ENCODE measurements around the gene IRF2BPL. TPM values are rescaled to one million over a fixed set of nuclear protein-coding genes. Genes with fewer than 3 reads are reported as not detected.

The IRF2BPL gene
- polyA plus RNA-seq, result 10 to 100 TPM in 2 of 4 donors, 1 to 10 TPM in 2; 2.0 to 15.9 (median 8.8) TPM
- long read RNA-seq, donor 1, result 0 reads
- long read RNA-seq, donor 2, full-length matches to known transcripts, result 15 of 15 reads
- long read RNA-seq, donor 2, partial matches to known transcripts, result 0 of 15 reads
- long read RNA-seq, donor 2, other reads (novel, unspliced or antisense), result 0 of 15 reads
- long read RNA-seq, donor 3, full-length matches to known transcripts, result 53 of 53 reads
- long read RNA-seq, donor 3, partial matches to known transcripts, result 0 of 53 reads
- long read RNA-seq, donor 3, other reads (novel, unspliced or antisense), result 0 of 53 reads
- long read RNA-seq, donor 4, result 0 reads
- long read RNA-seq, donor 5, full-length matches to known transcripts, result 16 of 16 reads
- long read RNA-seq, donor 5, partial matches to known transcripts, result 0 of 16 reads
- long read RNA-seq, donor 5, other reads (novel, unspliced or antisense), result 0 of 16 reads
- long read RNA-seq, donor 6, full-length matches to known transcripts, result 49 of 49 reads
- long read RNA-seq, donor 6, partial matches to known transcripts, result 0 of 49 reads
- long read RNA-seq, donor 6, other reads (novel, unspliced or antisense), result 0 of 49 reads
- long read RNA-seq, donor 7, result 0 reads
- long read RNA-seq, donor 8, full-length matches to known transcripts, result 6 of 6 reads
- long read RNA-seq, donor 8, partial matches to known transcripts, result 0 of 6 reads
- long read RNA-seq, donor 8, other reads (novel, unspliced or antisense), result 0 of 6 reads
- long read RNA-seq, donor 9, full-length matches to known transcripts, result 12 of 12 reads
- long read RNA-seq, donor 9, partial matches to known transcripts, result 0 of 12 reads
- long read RNA-seq, donor 9, other reads (novel, unspliced or antisense), result 0 of 12 reads
- long read RNA-seq, donor 10, full-length matches to known transcripts, result 67 of 67 reads
- long read RNA-seq, donor 10, partial matches to known transcripts, result 0 of 67 reads
- long read RNA-seq, donor 10, other reads (novel, unspliced or antisense), result 0 of 67 reads

DNA sequence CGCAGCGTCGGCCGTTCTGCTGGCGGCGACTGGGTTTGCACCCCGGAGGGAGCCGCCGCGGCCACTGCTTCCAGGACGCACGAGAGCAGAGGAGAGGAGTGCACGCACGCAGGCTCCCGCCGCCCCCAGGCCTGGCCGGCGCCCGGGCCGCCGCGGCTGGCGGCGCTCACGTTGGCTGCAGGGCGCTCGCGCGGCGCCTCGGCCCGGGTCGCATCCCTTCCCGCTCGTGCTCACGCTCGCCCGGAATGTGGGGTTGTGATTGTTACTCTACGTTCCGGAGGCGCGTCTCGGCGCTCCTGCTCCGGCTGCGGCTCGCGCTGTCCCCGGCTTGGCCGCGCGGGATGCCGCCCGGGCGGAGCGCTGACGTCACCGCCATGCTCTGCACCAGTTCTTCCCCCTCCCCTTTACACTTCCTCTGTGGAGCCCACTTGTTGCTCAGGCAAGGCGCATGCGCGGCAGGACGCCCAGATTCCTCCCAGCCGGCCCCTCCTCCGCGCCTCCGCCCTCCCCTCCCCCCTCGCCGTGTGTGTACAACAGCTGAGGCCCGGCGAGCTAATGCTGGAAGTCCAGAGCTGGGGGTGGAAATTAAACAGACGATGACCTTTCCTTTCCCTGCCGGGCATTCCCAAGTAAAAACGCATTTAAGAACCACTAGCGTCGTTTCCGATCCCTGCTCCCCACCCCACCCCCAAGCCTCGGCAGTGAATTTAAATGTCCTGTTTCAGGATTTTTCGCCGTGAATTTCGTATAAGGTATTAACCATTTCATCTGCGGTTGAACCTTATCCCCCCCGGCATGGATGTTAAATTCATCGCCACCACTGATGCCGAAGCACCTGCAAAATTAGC is at the start of gene IRF2BPL:
IRF2BPL (minus strand) TSS at position 325 of the 848 bp plus-strand sequence. CDS start 916 bp downstream, outside the sequence.
- peaks cover 0 to 20% (median 2%) of the 10 kb centered on the region in 3 donors for H3K36me3 ChIP-seq (ENCODE audit: control insufficient read depth in 3 of 3, insufficient read depth in 2 of 3, low read depth in 1 of 3, low read length in 3 of 3)
- H3K9me3 ChIP-seq (ENCODE audit: control insufficient read depth in 2 of 2, insufficient read depth in 1 of 2, low read depth in 1 of 2, low read length in 1 of 2), result no peaks in the 10 kb centered on the region
- DNase-seq (peak; percentile 97 to 98), FAIRE-seq (no peak)
- peak within 1 kb of the TSS; percentile 97 to 100 (median 99) for H3K27ac ChIP-seq (ENCODE audit: low read depth in 1 of 3, low read length in 2 of 3)
- peak within 1 kb of the TSS; percentile 83 to 92 (median 86) for H3K4me3 ChIP-seq (ENCODE audit: low read depth in 1 of 3, low read length in 3 of 3)
- H3K4me1 ChIP-seq (ENCODE audit: control insufficient read depth in 3 of 3, insufficient read depth in 2 of 3, low read depth in 1 of 3, low read length in 2 of 3), result peaks cover 0 to 54% (median 13%) of the 10 kb centered on the region in 3 donors
- H3K27me3 ChIP-seq (ENCODE audit: control insufficient read depth in 3 of 3, insufficient read depth in 3 of 3, low read length in 3 of 3), result no peaks in the 10 kb centered on the region
- 1% methylated on average over 62 to 84 of the region's 84 CpGs for WGBS, 3 donors

DNA sequence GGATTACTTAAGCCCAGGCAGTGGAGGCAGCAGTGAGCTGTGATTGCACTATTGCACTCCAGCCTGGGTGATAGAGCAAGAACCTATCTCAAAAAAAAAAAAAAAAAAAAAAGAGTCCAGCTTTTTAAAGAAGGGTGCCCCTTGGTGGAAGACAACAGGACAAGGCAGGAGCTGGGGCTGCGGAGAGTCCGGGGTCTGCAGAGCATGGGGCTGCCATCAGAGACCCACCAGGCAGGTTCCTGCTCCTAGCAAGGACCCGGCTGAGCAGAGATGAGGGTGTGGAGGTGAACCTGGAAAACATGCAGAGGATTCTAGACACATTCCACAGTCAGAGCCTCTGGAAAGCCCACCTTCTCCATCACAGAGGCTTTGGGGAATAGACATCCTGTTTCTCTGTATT is 48.5 kb upstream of the IRF2BPL start:
- Histone ChIP-seq H3K4me3 (ENCODE audit: low read depth in 1 of 3, low read length in 3 of 3) (no peak overlapping the region), H3K36me3 (ENCODE audit: control insufficient read depth in 3 of 3, insufficient read depth in 2 of 3, low read depth in 1 of 3, low read length in 3 of 3) (no peaks in the 10 kb centered on the region), H3K4me1 (ENCODE audit: control insufficient read depth in 3 of 3, insufficient read depth in 2 of 3, low read depth in 1 of 3, low read length in 2 of 3) (peaks cover 0 to 9% (median 0%) of the 10 kb centered on the region in 3 donors), H3K9me3 (ENCODE audit: control insufficient read depth in 2 of 2, insufficient read depth in 1 of 2, low read depth in 1 of 2, low read length in 1 of 2) (peaks cover 0 to 9% of the 10 kb centered on the region in 2 donors), H3K27me3 (ENCODE audit: control insufficient read depth in 3 of 3, insufficient read depth in 3 of 3, low read length in 3 of 3) (no peaks in the 10 kb centered on the region), H3K27ac (ENCODE audit: low read depth in 1 of 3, low read length in 2 of 3) (peak overlapping the region in 2 of 3 donors; percentile 36 to 91)
- DNase-seq (no peak), FAIRE-seq (no peak)
- 89 to 96% (median 93%) methylated on average over 3 of the region's 3 CpGs for WGBS, 3 donors

GRCh38 chr14:77076113-77076631 is 47.7 kb upstream of the IRF2BPL start:
- DNase-seq (peak; percentile 15 to 38), FAIRE-seq (no peak)
- 36 to 61% (median 58%) methylated on average over 10 of the region's 10 CpGs for WGBS, 3 donors
- H3K36me3 ChIP-seq (ENCODE audit: control insufficient read depth in 3 of 3, insufficient read depth in 2 of 3, low read depth in 1 of 3, low read length in 3 of 3), result no peaks in the 10 kb centered on the region
- no peak overlapping the region for H3K4me3 ChIP-seq (ENCODE audit: low read depth in 1 of 3, low read length in 3 of 3)
- peak overlapping the region in 2 of 3 donors; percentile 59 to 94 for H3K27ac ChIP-seq (ENCODE audit: low read depth in 1 of 3, low read length in 2 of 3)
- peaks cover 0 to 9% (median 0%) of the 10 kb centered on the region in 3 donors for H3K4me1 ChIP-seq (ENCODE audit: control insufficient read depth in 3 of 3, insufficient read depth in 2 of 3, low read depth in 1 of 3, low read length in 2 of 3)
- H3K9me3 ChIP-seq (ENCODE audit: control insufficient read depth in 2 of 2, insufficient read depth in 1 of 2, low read depth in 1 of 2, low read length in 1 of 2), result peaks cover 0 to 9% of the 10 kb centered on the region in 2 donors
- H3K27me3 ChIP-seq (ENCODE audit: control insufficient read depth in 3 of 3, insufficient read depth in 3 of 3, low read length in 3 of 3), result no peaks in the 10 kb centered on the region

DNA sequence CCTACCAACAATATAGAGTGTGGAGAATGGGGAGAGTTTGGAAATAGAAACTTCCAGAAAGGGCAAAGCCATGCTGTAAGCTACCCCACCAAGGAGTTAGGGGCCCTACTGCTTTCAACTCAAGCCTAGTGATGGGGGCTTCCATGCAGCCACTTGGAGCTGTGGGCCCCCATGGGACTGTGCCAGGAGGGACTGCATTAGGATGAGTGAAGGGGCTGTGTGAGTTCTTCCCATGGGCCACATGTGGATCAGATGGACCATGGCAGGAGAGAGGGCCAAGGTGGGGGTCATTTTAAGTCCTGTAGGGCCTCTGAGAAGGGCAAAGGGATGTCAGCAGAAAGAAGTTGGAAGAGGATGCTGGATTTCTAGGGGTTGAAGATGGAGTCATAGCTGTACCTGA is 46.5 kb upstream of the IRF2BPL start:
- Histone ChIP-seq H3K36me3 (ENCODE audit: control insufficient read depth in 3 of 3, insufficient read depth in 2 of 3, low read depth in 1 of 3, low read length in 3 of 3) (no peaks in the 10 kb centered on the region), H3K9me3 (ENCODE audit: control insufficient read depth in 2 of 2, insufficient read depth in 1 of 2, low read depth in 1 of 2, low read length in 1 of 2) (peaks cover 0 to 3% of the 10 kb centered on the region in 2 donors), H3K4me3 (ENCODE audit: low read depth in 1 of 3, low read length in 3 of 3) (no peak overlapping the region), H3K27me3 (ENCODE audit: control insufficient read depth in 3 of 3, insufficient read depth in 3 of 3, low read length in 3 of 3) (no peaks in the 10 kb centered on the region), H3K4me1 (ENCODE audit: control insufficient read depth in 3 of 3, insufficient read depth in 2 of 3, low read depth in 1 of 3, low read length in 2 of 3) (peaks cover 0 to 9% (median 0%) of the 10 kb centered on the region in 3 donors), H3K27ac (ENCODE audit: low read depth in 1 of 3, low read length in 2 of 3) (peak overlapping the region in 1 of 3 donors; percentile 94)
- FAIRE-seq, result no peak
- DNase-seq, result no peak

DNA sequence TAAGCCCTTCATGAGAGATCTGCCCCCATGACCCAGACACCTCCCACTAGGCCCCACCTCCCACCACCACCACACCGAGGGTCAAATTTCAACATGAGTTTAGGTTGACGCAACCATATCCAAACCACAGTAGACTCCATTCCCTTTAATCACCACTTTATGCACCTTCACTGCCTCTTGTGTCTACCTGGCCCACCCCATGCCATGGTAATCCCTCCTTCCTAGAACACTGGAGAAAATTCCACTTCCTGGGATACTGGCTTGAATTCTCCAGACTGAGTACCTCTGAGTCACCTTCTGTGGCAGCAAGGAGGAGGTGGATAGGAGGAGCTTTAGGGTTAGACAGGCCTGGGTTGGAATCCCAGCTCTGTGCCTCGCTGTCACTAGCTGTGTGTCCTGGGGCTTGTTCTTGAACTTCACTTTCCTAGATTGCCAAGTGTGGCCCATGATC is 43.5 kb upstream of the IRF2BPL start:
- Histone ChIP-seq H3K4me1 (ENCODE audit: control insufficient read depth in 3 of 3, insufficient read depth in 2 of 3, low read depth in 1 of 3, low read length in 2 of 3) (peaks cover 0 to 6% (median 6%) of the 10 kb centered on the region in 3 donors), H3K9me3 (ENCODE audit: control insufficient read depth in 2 of 2, insufficient read depth in 1 of 2, low read depth in 1 of 2, low read length in 1 of 2) (no peaks in the 10 kb centered on the region), H3K27ac (ENCODE audit: low read depth in 1 of 3, low read length in 2 of 3) (no peak overlapping the region), H3K36me3 (ENCODE audit: control insufficient read depth in 3 of 3, insufficient read depth in 2 of 3, low read depth in 1 of 3, low read length in 3 of 3) (no peaks in the 10 kb centered on the region), H3K27me3 (ENCODE audit: control insufficient read depth in 3 of 3, insufficient read depth in 3 of 3, low read length in 3 of 3) (no peaks in the 10 kb centered on the region), H3K4me3 (ENCODE audit: low read depth in 1 of 3, low read length in 3 of 3) (no peak overlapping the region)
- 82 to 89% (median 85%) methylated on average over 3 of the region's 3 CpGs for WGBS, 3 donors
- DNase-seq (no peak), FAIRE-seq (no peak)

DNA sequence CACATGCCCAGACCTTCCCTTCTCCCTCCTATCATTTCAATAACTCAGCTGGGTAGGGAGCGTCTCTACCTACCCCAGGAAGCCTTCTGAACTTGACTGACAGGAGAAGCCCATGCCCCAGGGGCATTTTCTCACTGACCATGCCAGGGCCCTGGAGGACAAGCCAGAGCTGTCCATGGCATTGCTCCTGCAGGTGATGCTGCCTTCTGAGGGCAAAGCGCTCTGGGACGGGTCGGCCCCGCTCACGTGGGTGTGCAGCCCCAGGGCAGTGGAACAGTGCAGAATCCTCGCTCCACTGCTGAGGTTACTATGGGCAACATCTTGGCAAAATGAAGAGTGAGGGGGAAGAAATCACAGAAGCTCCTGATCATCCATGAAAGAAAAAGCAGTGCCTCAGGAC is 41.0 kb upstream of the IRF2BPL start:
- H3K4me1 ChIP-seq (ENCODE audit: control insufficient read depth in 3 of 3, insufficient read depth in 2 of 3, low read depth in 1 of 3, low read length in 2 of 3), result peaks cover 0 to 12% (median 0%) of the 10 kb centered on the region in 3 donors
- no peaks in the 10 kb centered on the region for H3K27me3 ChIP-seq (ENCODE audit: control insufficient read depth in 3 of 3, insufficient read depth in 3 of 3, low read length in 3 of 3)
- no peak for DNase-seq
- FAIRE-seq, result no peak
- no peaks in the 10 kb centered on the region for H3K36me3 ChIP-seq (ENCODE audit: control insufficient read depth in 3 of 3, insufficient read depth in 2 of 3, low read depth in 1 of 3, low read length in 3 of 3)
- 79 to 91% (median 87%) methylated on average over 7 of the region's 7 CpGs for WGBS, 3 donors
- no peak overlapping the region for H3K4me3 ChIP-seq (ENCODE audit: low read depth in 1 of 3, low read length in 3 of 3)
- no peaks in the 10 kb centered on the region for H3K9me3 ChIP-seq (ENCODE audit: control insufficient read depth in 2 of 2, insufficient read depth in 1 of 2, low read depth in 1 of 2, low read length in 1 of 2)
- H3K27ac ChIP-seq (ENCODE audit: low read depth in 1 of 3, low read length in 2 of 3), result no peak overlapping the region

DNA sequence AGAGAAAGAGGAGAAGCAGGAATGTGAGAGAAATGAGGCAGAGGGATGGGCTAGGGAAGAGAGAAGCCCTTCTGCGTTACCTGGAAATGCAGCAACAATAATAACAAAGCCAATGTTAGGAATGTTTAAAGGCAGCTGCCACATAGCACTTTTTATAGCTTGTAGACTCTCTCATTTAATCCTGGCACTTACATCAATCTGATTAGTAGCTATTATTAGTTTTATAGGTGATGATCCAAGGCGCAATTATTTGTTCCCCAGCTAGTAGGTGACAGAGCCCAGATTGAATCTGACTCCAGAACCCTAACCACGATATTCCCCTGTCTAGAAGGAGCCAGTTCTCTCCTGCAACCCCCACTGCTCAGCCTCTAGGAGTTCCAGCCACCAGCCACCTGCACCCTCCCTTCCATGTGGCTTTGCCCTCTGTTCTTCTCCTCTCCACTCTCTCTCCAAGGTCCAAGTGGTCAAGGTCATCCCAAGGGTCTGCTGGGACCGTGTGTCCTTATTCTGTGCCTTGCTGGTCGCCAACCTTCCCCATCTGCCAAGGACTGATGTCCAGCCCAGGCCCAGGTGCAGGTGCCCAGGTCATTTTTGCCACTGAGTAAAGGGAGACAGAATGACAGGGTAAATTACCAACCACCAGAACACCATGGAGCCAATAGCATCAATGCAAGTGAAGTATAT is 40.2 kb upstream of the IRF2BPL start:
- Histone ChIP-seq H3K27me3 (ENCODE audit: control insufficient read depth in 3 of 3, insufficient read depth in 3 of 3, low read length in 3 of 3) (no peaks in the 10 kb centered on the region), H3K4me1 (ENCODE audit: control insufficient read depth in 3 of 3, insufficient read depth in 2 of 3, low read depth in 1 of 3, low read length in 2 of 3) (peaks cover 0 to 12% (median 0%) of the 10 kb centered on the region in 3 donors), H3K27ac (ENCODE audit: low read depth in 1 of 3, low read length in 2 of 3) (no peak overlapping the region), H3K9me3 (ENCODE audit: control insufficient read depth in 2 of 2, insufficient read depth in 1 of 2, low read depth in 1 of 2, low read length in 1 of 2) (no peaks in the 10 kb centered on the region), H3K36me3 (ENCODE audit: control insufficient read depth in 3 of 3, insufficient read depth in 2 of 3, low read depth in 1 of 3, low read length in 3 of 3) (no peaks in the 10 kb centered on the region), H3K4me3 (ENCODE audit: low read depth in 1 of 3, low read length in 3 of 3) (no peak overlapping the region)
- DNase-seq, result no peak
- 28 to 56% (median 31%) methylated on average over 5 of the region's 5 CpGs for WGBS, 3 donors
- FAIRE-seq, result no peak

Measured in small intestine (tissue), 16 donors.